ENCODE results near the gene LAMA1. TPM values are rescaled to one million over a fixed set of nuclear protein-coding genes. Genes with fewer than 3 reads are reported as not detected.

The LAMA1 gene
- total RNA-seq, 6 donors from 2014 or later, result 0.89 to 3.1 (median 1.5) TPM

DNA sequence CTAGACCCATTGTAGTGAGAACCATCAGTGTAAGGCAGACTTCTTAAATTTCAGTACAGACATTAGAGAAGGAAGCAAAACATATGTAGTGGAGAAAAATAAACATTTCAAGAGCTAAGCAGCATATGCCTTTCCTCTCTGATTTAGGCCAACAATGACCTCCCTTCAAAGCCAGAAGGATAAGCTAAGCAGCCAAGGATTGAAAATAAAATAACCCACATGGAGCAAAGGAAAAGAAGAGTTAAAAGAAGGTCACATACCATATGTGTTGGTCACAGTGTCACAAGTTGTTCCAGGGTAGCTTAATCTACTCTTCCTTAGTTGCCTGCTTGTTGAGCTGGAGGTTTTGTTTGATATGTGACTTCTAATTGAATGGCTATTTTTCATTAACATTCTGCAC lies 15.6 kb upstream of the LAMA1 start:
- DNase-seq (no peak), ATAC-seq (ENCODE audit: low FRiP score in 2 of 2) (no peak)
- H3K4me3 ChIP-seq, result no peak overlapping the region
- no peak overlapping the region for H3K27ac ChIP-seq
- no peaks in the 10 kb centered on the region for H3K4me1 ChIP-seq
- TF ChIP-seq, protein P1, sequence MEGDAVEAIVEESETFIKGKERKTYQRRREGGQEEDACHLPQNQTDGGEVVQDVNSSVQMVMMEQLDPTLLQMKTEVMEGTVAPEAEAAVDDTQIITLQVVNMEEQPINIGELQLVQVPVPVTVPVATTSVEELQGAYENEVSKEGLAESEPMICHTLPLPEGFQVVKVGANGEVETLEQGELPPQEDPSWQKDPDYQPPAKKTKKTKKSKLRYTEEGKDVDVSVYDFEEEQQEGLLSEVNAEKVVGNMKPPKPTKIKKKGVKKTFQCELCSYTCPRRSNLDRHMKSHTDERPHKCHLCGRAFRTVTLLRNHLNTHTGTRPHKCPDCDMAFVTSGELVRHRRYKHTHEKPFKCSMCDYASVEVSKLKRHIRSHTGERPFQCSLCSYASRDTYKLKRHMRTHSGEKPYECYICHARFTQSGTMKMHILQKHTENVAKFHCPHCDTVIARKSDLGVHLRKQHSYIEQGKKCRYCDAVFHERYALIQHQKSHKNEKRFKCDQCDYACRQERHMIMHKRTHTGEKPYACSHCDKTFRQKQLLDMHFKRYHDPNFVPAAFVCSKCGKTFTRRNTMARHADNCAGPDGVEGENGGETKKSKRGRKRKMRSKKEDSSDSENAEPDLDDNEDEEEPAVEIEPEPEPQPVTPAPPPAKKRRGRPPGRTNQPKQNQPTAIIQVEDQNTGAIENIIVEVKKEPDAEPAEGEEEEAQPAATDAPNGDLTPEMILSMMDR (IDR thresholded peaks at IDR 0.05), result no peak
- TF ChIP-seq POLR2A (IDR thresholded peaks at IDR 0.05) (no peak), POLR2AphosphoS5 (IDR thresholded peaks at IDR 0.05) (no peak), EP300 (IDR thresholded peaks at IDR 0.05) (no peak)
- H3K27me3 ChIP-seq, result no peaks in the 10 kb centered on the region
- H3K9me3 ChIP-seq, result no peaks in the 10 kb centered on the region
- H3K36me3 ChIP-seq, result no peaks in the 10 kb centered on the region

DNA sequence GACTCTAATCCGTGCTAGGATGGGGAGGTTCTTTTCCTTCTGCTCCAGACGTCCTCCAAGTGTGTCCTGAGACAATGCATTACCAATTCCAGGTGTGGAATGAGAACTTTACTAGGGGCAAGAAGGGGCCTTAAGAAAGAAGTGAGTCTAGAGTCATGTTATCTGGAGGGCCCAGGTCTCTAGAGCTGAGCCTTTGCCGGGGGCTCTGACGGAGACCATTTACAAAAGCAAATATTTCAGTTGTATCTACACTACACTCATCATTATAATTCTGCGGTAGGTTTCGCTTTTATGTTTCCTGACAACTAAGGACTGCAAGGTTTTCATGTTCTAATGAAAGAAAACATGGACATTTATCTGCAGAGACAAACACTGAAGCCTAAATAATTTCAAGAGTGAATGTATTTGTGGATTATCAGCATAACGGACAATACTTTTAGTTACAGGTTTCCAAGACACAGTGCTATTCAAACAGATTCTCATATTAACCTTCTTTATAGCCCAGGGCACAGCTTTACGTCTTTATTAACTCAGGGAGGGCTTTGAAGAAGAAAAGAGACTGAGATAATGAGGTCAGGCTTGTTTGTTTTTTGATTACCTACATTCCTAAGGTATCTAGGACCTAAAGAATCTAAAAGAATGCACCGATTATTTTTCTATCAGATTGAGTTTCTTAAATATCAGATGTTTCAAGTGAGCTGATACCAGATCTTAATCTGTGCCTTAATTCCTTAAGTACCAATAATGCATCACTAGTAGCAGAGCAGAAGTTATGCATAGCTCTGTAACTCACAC lies 15.0 kb upstream of the LAMA1 start:
- 63 to 64% methylated on average over 9 of the region's 9 CpGs for WGBS, 2 donors
- no peaks in the 10 kb centered on the region for H3K4me1 ChIP-seq
- H3K27ac ChIP-seq, result no peak overlapping the region
- TF ChIP-seq POLR2AphosphoS5 (IDR thresholded peaks at IDR 0.05) (no peak), EP300 (IDR thresholded peaks at IDR 0.05) (no peak), POLR2A (IDR thresholded peaks at IDR 0.05) (no peak)
- TF ChIP-seq, protein P1 (IDR thresholded peaks at IDR 0.05), result no peak
- H3K4me3 ChIP-seq, result no peak overlapping the region
- no peaks in the 10 kb centered on the region for H3K27me3 ChIP-seq
- no peak for ATAC-seq (ENCODE audit: low FRiP score in 2 of 2)
- H3K9me3 ChIP-seq, result no peaks in the 10 kb centered on the region
- H3K36me3 ChIP-seq, result no peaks in the 10 kb centered on the region
- DNase-seq, result no peak

DNA sequence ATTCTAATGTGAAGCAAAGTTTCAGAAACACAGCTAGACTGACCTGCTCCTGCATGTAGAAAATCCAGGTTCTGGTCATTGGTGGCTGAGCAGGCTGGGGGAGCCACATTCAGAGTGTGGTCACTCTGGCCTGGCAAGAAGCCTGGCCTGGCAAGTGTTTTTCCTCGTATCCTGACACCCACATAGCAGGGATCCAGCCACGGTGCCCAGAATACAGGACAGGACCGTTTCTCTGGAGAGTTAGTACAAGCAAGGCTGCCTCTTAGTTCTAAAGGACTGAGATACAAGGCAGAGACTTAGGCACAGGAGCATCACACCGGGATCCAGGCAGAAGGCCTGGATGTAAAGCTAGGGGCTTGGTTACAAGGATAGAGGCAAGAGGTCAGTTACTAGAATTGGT lies 4.8 kb upstream of the LAMA1 start:
- Histone ChIP-seq H3K9me3 (no peaks in the 10 kb centered on the region), H3K4me3 (no peak overlapping the region), H3K27ac (no peak overlapping the region), H3K36me3 (no peaks in the 10 kb centered on the region), H3K4me1 (peaks cover 1 to 7% (median 2%) of the 10 kb centered on the region in 4 donors), H3K27me3 (peaks cover 0 to 9% (median 4%) of the 10 kb centered on the region in 4 donors)
- DNase-seq (no peak), ATAC-seq (ENCODE audit: low FRiP score in 2 of 2) (no peak)
- TF ChIP-seq EP300 (IDR thresholded peaks at IDR 0.05) (no peak), POLR2AphosphoS5 (IDR thresholded peaks at IDR 0.05) (no peak)
- WGBS, 2 donors, result 71 to 75% methylated on average over 4 of the region's 4 CpGs

DNA sequence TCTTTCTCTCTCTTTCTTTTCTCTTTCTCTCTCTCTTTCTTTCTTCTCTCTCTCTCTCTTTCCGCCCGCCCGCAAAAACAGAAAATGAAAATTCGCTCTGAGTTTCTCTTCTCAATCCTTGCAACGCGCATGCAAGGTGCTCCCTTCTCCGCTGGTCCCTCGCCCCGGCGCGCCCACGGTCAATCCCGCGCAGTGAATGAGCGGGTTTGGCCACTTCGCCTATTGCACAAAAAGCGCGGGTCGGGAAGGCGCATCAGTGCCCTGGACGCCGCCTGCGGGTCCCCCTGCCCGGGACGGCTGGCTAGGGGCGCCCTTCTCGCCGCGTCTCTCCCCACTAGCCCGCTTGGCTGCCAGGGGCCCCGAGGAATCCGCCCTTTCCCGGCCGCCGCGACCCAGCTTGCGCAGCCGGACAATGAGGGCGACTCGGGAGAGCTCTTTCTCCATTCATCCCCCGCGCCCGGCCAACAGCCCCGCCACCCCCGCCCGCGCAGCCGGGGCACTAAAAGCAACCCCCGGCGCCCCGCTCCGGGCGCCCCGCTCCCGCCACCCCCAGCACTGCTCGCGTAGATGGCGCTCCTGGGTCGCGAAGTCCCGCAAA lies 706 bp downstream of the LAMA1 start:
- TF ChIP-seq POLR2AphosphoS5 (IDR thresholded peaks at IDR 0.05) (no peak), EP300 (IDR thresholded peaks at IDR 0.05) (no peak), POLR2A (IDR thresholded peaks at IDR 0.05) (no peak)
- TF ChIP-seq, protein P1 (IDR thresholded peaks at IDR 0.05), result no peak
- peak overlapping the region in 3 of 4 donors; percentile 34 to 51 (median 47) for H3K4me3 ChIP-seq
- H3K27ac ChIP-seq, result no peak overlapping the region
- no peaks in the 10 kb centered on the region for H3K9me3 ChIP-seq
- no peaks in the 10 kb centered on the region for H3K36me3 ChIP-seq
- 5% methylated on average over 20 to 46 of the region's 61 CpGs for WGBS, 2 donors
- H3K4me1 ChIP-seq, result peaks cover 17 to 24% (median 18%) of the 10 kb centered on the region in 4 donors
- peak in 1 of 2 donors; percentile 83 for DNase-seq
- ATAC-seq (ENCODE audit: low FRiP score in 2 of 2), result peak in 1 of 2 donors; percentile 69
- peaks cover 0 to 28% (median 9%) of the 10 kb centered on the region in 4 donors for H3K27me3 ChIP-seq

DNA sequence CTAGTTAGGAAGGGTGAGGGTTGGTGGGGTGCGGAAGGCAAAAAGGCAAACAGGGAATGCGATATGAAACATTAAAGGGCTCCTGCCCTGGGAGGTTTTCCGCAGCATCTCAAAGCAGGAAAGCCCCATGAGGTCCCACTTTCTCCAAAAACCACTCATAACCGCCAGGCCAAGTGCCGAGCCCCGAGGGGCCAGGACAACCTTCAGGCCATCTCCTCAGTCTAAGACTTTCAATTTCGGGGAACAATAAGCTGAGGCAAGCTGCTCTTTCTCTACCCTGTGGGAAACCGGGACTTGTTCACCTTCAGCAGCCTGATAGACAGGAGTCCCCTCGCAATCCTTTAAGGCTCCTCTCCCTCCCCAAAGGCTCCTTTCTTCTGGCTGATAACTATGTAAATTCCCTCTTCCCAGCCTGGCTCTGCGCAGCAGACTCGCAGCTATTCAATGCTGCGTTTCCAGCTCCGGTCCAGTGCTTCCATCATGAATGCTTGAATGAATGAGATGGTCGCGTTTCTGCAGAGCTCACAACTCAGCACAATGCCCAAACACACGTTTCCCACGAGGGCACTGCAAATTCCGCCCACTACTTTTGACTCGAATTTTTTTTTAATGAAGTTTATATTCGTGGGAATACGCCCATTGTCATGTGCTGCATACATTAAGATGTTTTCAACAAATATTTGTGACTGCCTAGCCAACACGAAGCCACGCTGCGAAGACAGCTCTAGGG lies 1.4 kb downstream of the LAMA1 start:
- no peak overlapping the region for H3K27ac ChIP-seq
- no peaks in the 10 kb centered on the region for H3K9me3 ChIP-seq
- 6 to 8% methylated on average over 23 to 24 of the region's 24 CpGs for WGBS, 2 donors
- peaks cover 0 to 28% (median 9%) of the 10 kb centered on the region in 4 donors for H3K27me3 ChIP-seq
- ATAC-seq (ENCODE audit: low FRiP score in 2 of 2) (no peak), DNase-seq (no peak)
- peak overlapping the region in 3 of 4 donors; percentile 34 to 51 (median 47) for H3K4me3 ChIP-seq
- no peaks in the 10 kb centered on the region for H3K36me3 ChIP-seq
- no peak for TF ChIP-seq POLR2A (IDR thresholded peaks at IDR 0.05)
- TF ChIP-seq EP300 (IDR thresholded peaks at IDR 0.05), result no peak
- H3K4me1 ChIP-seq, result peaks cover 17 to 24% (median 18%) of the 10 kb centered on the region in 4 donors
